GM08714 (cell line): ENCODE data around the gene RNF187.
A peak's percentile ranks its signal among the peaks of the same experiment; 100 is the strongest.

Experiments
- H3K4me3 ChIP-seq: fragments of 200-500 bp; sonication (Bioruptor generic); 2 replicates; pipeline ENCODE4 v1.5.1; 2014; ENCODE audit warnings: mild to moderate bottlenecking, low read length, inconsistent platforms
- ZNF274 ChIP-seq: IDR thresholded peaks from 2 replicates; pipeline ENCODE4 v1.6.1; 2012; ENCODE audit warnings: mild to moderate bottlenecking, low read depth, low read length

The RNF187 gene

GRCh38 chr1:228488818-228489674 lies 1.9 kb downstream of the RNF187 start:
- H3K4me3 ChIP-seq = no peak overlapping the region

GRCh38 chr1:228490120-228491078 lies 3.2 kb downstream of the RNF187 start:
- no peak overlapping the region for H3K4me3 ChIP-seq
- TF ChIP-seq ZNF274 = no peak

More at GRCh38 chr1:228488818-228489674, 1.9 kb downstream of the RNF187 start:
- TF ChIP-seq ZNF274 = no peak

GRCh38 chr1:228493141-228494043 lies 6.2 kb downstream of the RNF187 start:
- no peak for TF ChIP-seq ZNF274
- H3K4me3 ChIP-seq = no peak overlapping the region

GRCh38 chr1:228494044-228494353 lies 6.8 kb downstream of the RNF187 start:
- H3K4me3 ChIP-seq = no peak overlapping the region
- TF ChIP-seq ZNF274 = no peak

- no peak overlapping the region for H3K4me3 ChIP-seq
- no peak for TF ChIP-seq ZNF274
These were observed 7.2 kb downstream of the RNF187 start for GRCh38 chr1:228494391-228494790.

GRCh38 chr1:228494970-228495853 lies 8.0 kb downstream of the RNF187 start:
- no peak for TF ChIP-seq ZNF274
- H3K4me3 ChIP-seq = no peak overlapping the region

GRCh38 chr1:228496084-228496483 lies 8.9 kb downstream of the RNF187 start:
- no peak overlapping the region for H3K4me3 ChIP-seq
- no peak for TF ChIP-seq ZNF274

GRCh38 chr1:228496494-228496893 lies 9.3 kb downstream of the RNF187 start:
- H3K4me3 ChIP-seq = no peak overlapping the region
- TF ChIP-seq ZNF274 = no peak

GRCh38 chr1:228497206-228497605 lies 10.0 kb downstream of the RNF187 start:
- H3K4me3 ChIP-seq = no peak overlapping the region
- TF ChIP-seq ZNF274 = no peak

- no peak overlapping the region for H3K4me3 ChIP-seq
- TF ChIP-seq ZNF274 = no peak
These were observed 10.6 kb downstream of the RNF187 start for GRCh38 chr1:228497817-228498216.

GRCh38 chr1:228500143-228500734 lies 13.1 kb downstream of the RNF187 start:
- TF ChIP-seq ZNF274 = no peak
- H3K4me3 ChIP-seq = peak overlapping the region; percentile 27; the same call in 1 of the 2 replicates
